ENCODE results near the gene GRIN2C.
A peak's percentile ranks its signal among the peaks of the same experiment; 100 is the strongest.
"Not testable (repeated sequence)": the region's sequence is repeated elsewhere in the genome, so short reads cannot be mapped to it uniquely, and the experiment has no call there.

Gene GRIN2C

GRCh38 chr17:74859459-74860228 is at the start of gene GRIN2C:
GRIN2C (minus strand) TSS chr17:74859885; CDS start chr17:74855092, 4,793 bp downstream.
- H2AFZ ChIP-seq (ENCODE audit: low read length) = no peak within 1 kb of the TSS
- H3K27me3 ChIP-seq (ENCODE audit: insufficient read depth, low read length, poor library complexity, severe bottlenecking) = no peaks in the 10 kb centered on the region

GRCh38 chr17:74909097-74909496 is 49.4 kb upstream of the GRIN2C start:
- not testable (repeated sequence) for H3K79me2 ChIP-seq (ENCODE audit: insufficient read depth, low read length); H4K20me1 ChIP-seq (ENCODE audit: insufficient read depth, low read length, poor library complexity, severe bottlenecking); H3K9ac ChIP-seq (ENCODE audit: low read depth, low read length, poor library complexity, severe bottlenecking); H3K4me3 ChIP-seq (ENCODE audit: low read length, poor library complexity, severe bottlenecking); H3K36me3 ChIP-seq (ENCODE audit: insufficient read depth, low read length); H3K4me2 ChIP-seq (ENCODE audit: low read depth, low read length, poor library complexity, severe bottlenecking); H3K9me3 ChIP-seq (ENCODE audit: insufficient read depth, low read depth, low read length); H3F3A ChIP-seq (ENCODE audit: low read depth); H3K27me3 ChIP-seq (ENCODE audit: insufficient read depth, low read length, poor library complexity, severe bottlenecking); H3K9me2 ChIP-seq (replicated peaks; ENCODE audit: low read depth, low read length); H2AFZ ChIP-seq (ENCODE audit: low read length); H3K4me1 ChIP-seq (ENCODE audit: insufficient read depth, low read length, poor library complexity, severe bottlenecking)

More at GRCh38 chr17:74859459-74860228, at the start of gene GRIN2C:
- H3K9me2 ChIP-seq (replicated peaks; ENCODE audit: low read depth, low read length) = no peaks in the 10 kb centered on the region
- peak within 1 kb of the TSS; percentile 4 for H3K4me2 ChIP-seq (ENCODE audit: low read depth, low read length, poor library complexity, severe bottlenecking)
- no peaks in the 10 kb centered on the region for H3K79me2 ChIP-seq (ENCODE audit: insufficient read depth, low read length)
- no peaks in the 10 kb centered on the region for H3F3A ChIP-seq (ENCODE audit: low read depth)
- H3K4me1 ChIP-seq (ENCODE audit: insufficient read depth, low read length, poor library complexity, severe bottlenecking) = no peaks in the 10 kb centered on the region
- H3K4me3 ChIP-seq (ENCODE audit: low read length, poor library complexity, severe bottlenecking) = no peak within 1 kb of the TSS
- H4K20me1 ChIP-seq (ENCODE audit: insufficient read depth, low read length, poor library complexity, severe bottlenecking) = no peaks in the 10 kb centered on the region
- no peaks in the 10 kb centered on the region for H3K36me3 ChIP-seq (ENCODE audit: insufficient read depth, low read length)
- TF ChIP-seq CTCF (conservative IDR thresholded peaks at IDR 0.05; ENCODE audit: low read length) (no peak), EZH2phosphoT487 (IDR thresholded peaks at IDR 0.05; ENCODE audit: borderline replicate concordance) (no peak)
- H3K9me3 ChIP-seq (ENCODE audit: insufficient read depth, low read depth, low read length) = no peaks in the 10 kb centered on the region
- H3K9ac ChIP-seq (ENCODE audit: low read depth, low read length, poor library complexity, severe bottlenecking) = no peak within 1 kb of the TSS

GRCh38 chr17:74907012-74907411 is 47.3 kb upstream of the GRIN2C start:
- Histone ChIP-seq H3F3A (ENCODE audit: low read depth) (no peaks in the 10 kb centered on the region), H3K4me2 (ENCODE audit: low read depth, low read length, poor library complexity, severe bottlenecking) (no peak overlapping the region), H3K9me3 (ENCODE audit: insufficient read depth, low read depth, low read length) (no peaks in the 10 kb centered on the region), H3K9ac (ENCODE audit: low read depth, low read length, poor library complexity, severe bottlenecking) (no peak overlapping the region), H3K9me2 (replicated peaks; ENCODE audit: low read depth, low read length) (no peaks in the 10 kb centered on the region), H2AFZ (ENCODE audit: low read length) (no peak overlapping the region), H4K20me1 (ENCODE audit: insufficient read depth, low read length, poor library complexity, severe bottlenecking) (no peaks in the 10 kb centered on the region), H3K79me2 (ENCODE audit: insufficient read depth, low read length) (no peaks in the 10 kb centered on the region), H3K27me3 (ENCODE audit: insufficient read depth, low read length, poor library complexity, severe bottlenecking) (no peaks in the 10 kb centered on the region), H3K36me3 (ENCODE audit: insufficient read depth, low read length) (no peaks in the 10 kb centered on the region), H3K4me3 (ENCODE audit: low read length, poor library complexity, severe bottlenecking) (no peak overlapping the region), H3K4me1 (ENCODE audit: insufficient read depth, low read length, poor library complexity, severe bottlenecking) (no peaks in the 10 kb centered on the region)
- TF ChIP-seq EZH2phosphoT487 (IDR thresholded peaks at IDR 0.05; ENCODE audit: borderline replicate concordance) (no peak), CTCF (conservative IDR thresholded peaks at IDR 0.05; ENCODE audit: low read length) (no peak)

- not testable (repeated sequence) for H3K4me2 ChIP-seq (ENCODE audit: low read depth, low read length, poor library complexity, severe bottlenecking); H3K79me2 ChIP-seq (ENCODE audit: insufficient read depth, low read length); H2AFZ ChIP-seq (ENCODE audit: low read length); H3F3A ChIP-seq (ENCODE audit: low read depth); H3K9ac ChIP-seq (ENCODE audit: low read depth, low read length, poor library complexity, severe bottlenecking); H4K20me1 ChIP-seq (ENCODE audit: insufficient read depth, low read length, poor library complexity, severe bottlenecking); H3K9me2 ChIP-seq (replicated peaks; ENCODE audit: low read depth, low read length); H3K4me1 ChIP-seq (ENCODE audit: insufficient read depth, low read length, poor library complexity, severe bottlenecking); H3K27me3 ChIP-seq (ENCODE audit: insufficient read depth, low read length, poor library complexity, severe bottlenecking); H3K36me3 ChIP-seq (ENCODE audit: insufficient read depth, low read length); H3K4me3 ChIP-seq (ENCODE audit: low read length, poor library complexity, severe bottlenecking); H3K9me3 ChIP-seq (ENCODE audit: insufficient read depth, low read depth, low read length)
Observed at GRCh38 chr17:74906214-74906793, 46.6 kb upstream of the GRIN2C start.

All from Loucy (cell line).